ENCODE measurements around the gene BCL7B.

The BCL7B gene

DNA sequence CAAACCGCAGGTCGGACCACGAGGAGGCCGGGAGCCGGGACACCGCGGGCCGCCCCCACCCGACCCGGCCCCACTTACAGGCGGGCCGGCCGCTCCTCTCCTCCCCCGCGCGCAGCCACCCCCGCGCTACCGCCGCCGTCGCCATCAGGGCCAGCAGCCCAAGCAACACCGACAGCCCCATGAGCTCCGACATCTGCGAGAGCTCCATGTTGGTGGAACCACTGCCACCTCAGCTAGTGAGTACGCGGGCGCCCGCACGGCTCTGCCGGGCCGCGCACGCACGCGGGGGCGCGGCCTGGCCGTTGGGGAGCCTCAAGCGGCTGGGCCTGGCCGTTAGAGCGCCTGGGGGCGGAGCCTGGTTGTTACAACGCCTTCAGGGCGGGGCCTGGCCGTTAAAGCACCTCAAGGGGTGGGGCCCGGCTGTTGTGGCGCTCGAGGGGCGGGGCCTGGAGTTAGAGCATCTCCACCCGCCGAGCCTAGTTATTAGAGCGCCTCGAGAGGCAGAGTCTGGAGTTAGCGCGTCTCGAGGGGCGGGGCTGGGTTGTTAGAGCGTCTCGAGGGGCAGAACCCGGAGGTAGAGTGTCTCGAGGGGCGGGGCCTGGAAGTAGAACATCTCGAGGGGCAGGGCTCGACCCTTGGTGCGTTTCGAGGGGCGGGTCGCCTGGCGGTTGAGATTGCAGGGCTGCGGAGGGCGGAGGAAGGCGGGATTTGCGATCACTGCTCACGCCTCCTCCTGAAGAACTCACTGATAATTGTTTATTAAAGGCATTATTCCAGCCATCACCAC is 21.0 kb upstream of the BCL7B start, which contains the start of gene TBL2:
TSS of gene TBL2 (minus strand) at position 238 of the 787 bp plus-strand sequence. CDS start at position 208, 30 bp downstream.
- H3K27ac ChIP-seq: peak within 1 kb of the TSS; percentile 84
- TF ChIP-seq, protein P1, sequence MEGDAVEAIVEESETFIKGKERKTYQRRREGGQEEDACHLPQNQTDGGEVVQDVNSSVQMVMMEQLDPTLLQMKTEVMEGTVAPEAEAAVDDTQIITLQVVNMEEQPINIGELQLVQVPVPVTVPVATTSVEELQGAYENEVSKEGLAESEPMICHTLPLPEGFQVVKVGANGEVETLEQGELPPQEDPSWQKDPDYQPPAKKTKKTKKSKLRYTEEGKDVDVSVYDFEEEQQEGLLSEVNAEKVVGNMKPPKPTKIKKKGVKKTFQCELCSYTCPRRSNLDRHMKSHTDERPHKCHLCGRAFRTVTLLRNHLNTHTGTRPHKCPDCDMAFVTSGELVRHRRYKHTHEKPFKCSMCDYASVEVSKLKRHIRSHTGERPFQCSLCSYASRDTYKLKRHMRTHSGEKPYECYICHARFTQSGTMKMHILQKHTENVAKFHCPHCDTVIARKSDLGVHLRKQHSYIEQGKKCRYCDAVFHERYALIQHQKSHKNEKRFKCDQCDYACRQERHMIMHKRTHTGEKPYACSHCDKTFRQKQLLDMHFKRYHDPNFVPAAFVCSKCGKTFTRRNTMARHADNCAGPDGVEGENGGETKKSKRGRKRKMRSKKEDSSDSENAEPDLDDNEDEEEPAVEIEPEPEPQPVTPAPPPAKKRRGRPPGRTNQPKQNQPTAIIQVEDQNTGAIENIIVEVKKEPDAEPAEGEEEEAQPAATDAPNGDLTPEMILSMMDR (IDR thresholded peaks at IDR 0.05): peak; percentile 12
- no peak for TF ChIP-seq ZFX (IDR thresholded peaks at IDR 0.05; ENCODE audit: borderline replicate concordance)

DNA sequence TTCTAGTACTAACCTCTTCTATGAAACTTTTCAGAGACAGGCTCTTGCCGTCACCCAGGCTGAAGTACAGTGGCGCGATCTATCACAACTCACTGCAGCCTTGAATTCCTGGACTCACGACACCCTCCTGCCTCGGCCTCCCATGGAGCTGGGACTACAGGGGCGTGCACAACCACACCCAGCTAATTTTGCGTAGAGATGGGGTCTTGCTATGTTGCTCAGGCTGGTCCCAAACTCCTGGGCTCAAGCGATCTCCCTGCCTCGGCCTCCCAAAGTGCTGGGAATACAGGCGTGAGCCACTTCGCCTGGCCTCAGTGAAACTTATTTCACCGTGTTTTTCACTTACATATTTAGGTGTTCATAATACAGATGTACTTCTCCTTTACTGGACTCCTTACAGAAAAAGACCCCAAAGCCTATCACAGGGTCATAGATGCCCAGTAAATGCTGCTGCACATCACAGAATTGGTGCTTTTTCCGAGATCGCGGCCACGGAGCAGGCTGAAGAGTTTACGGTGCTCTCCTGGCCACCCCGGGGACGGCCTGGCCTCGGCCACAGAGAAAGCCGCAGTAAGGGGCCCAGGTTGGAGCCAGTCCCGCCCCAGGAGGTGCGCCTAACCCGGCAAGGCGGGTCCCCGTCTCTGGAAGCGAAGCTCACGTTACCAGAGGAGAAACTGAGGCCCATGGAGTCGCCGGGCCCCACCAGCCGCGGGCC is 20.3 kb upstream of the BCL7B start:
- H3K27ac ChIP-seq: peak overlapping the region; percentile 84
- TF ChIP-seq ZFX (IDR thresholded peaks at IDR 0.05; ENCODE audit: borderline replicate concordance): no peak
- TF ChIP-seq, protein P1 (IDR thresholded peaks at IDR 0.05): no peak

DNA sequence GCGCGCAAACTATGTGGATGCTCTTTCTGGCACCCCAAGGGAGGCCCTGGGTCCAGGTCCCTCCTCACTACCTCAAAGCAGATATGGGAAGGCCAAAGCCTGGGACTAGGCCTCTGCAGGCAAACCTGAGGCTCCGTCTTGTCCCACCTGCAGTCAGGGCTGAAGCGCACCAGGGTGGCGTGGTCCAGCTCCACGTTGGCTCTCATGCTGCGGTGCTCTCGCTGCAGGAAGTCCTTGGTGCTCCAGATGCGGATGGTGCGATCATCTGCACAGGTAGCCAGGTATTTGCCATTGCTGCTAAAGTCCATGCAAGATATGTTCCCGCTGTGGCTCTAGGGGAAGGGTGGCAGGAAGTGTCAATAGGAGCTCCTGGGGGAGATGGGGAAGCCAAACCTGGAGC is 16.3 kb upstream of the BCL7B start:
- H3K27ac ChIP-seq: no peak overlapping the region
- TF ChIP-seq ZFX (IDR thresholded peaks at IDR 0.05; ENCODE audit: borderline replicate concordance): no peak
- TF ChIP-seq, protein P1 (IDR thresholded peaks at IDR 0.05): no peak

DNA sequence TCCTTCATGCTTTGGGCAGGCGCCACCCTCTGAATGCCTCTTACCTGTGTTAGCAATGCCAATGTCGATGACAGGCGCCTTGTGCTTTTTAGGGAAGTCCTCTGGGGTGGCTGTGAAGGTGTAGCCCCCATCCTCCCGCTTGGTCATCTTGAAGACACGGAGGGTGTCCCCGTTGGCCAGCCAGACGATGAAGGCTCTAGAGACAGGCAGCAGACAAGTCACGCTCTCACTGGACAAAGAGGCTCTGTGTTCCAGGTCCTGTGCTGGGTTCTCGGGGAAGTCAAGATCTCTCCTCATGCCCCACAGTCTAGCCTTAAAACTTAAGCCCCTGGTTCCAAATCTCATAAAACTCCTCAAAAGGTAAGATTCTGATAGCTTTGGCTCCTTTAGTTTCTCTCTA is 15.8 kb upstream of the BCL7B start:
- no peak overlapping the region for H3K27ac ChIP-seq
- TF ChIP-seq, protein P1 (IDR thresholded peaks at IDR 0.05): no peak
- TF ChIP-seq ZFX (IDR thresholded peaks at IDR 0.05; ENCODE audit: borderline replicate concordance): no peak

DNA sequence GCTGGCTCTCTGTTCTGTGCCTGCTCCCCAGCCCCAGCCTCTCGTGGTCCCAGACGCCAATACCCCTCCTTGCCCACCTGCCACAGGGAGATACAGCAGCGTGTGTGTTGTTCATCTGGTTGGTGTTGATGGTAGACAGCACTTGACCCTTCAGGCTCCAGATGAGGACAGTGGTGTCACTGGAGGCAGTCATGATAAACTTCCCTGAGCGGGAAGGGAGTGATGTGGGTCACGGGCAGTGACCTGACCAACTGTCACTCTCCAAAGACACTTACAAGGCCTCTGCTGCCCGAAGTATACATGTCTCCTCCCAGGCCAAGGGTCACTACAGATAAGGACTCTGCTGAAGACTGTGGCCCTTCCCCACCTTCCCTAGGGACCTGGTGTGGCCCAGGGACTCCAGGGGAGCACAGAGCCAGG is 15.3 kb upstream of the BCL7B start:
- TF ChIP-seq ZFX (IDR thresholded peaks at IDR 0.05; ENCODE audit: borderline replicate concordance): no peak
- TF ChIP-seq, protein P1 (IDR thresholded peaks at IDR 0.05): no peak
- no peak overlapping the region for H3K27ac ChIP-seq

DNA sequence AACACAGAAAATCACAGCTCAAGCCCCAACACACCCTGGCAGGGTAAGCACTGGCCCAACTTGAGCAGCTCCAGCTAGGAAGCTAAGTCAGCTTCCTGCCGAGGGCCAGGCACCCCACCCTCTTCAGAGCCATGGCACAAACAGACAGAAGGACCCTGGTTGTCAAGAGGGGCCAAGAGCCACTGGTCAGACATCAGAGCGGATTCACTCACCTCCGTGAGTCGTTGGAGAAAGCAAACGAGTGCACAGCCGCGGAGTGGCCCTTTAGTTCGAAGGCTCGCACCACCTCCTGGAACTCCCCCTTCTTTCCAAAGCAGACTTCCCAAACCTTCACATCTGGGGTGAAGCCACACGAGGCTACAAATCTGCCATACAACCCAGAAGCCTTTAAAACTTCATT is 13.5 kb upstream of the BCL7B start:
- TF ChIP-seq, protein P1 (IDR thresholded peaks at IDR 0.05): no peak
- no peak for TF ChIP-seq ZFX (IDR thresholded peaks at IDR 0.05; ENCODE audit: borderline replicate concordance)
- no peak overlapping the region for H3K27ac ChIP-seq

DNA sequence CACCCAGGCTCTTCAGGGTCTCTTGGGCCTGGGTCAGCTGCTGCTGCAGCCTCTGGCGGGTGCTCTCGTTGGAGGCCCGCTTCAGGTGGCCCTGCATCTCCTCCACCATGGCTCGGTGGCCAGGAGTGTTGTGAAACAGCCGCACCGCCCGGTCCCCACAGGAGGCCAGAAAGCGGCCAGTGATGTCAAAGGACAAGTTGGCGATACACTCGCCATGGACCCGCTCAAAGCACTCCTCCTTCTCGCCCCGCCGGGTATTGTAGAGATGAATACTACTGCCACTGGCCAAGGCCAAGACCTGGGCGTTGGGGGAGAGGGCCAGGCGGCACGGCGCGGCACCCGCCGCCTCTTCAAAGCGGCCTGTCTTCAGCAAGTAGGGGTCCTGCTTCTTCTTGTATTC is 13.0 kb upstream of the BCL7B start:
- H3K27ac ChIP-seq: no peak overlapping the region
- no peak for TF ChIP-seq ZFX (IDR thresholded peaks at IDR 0.05; ENCODE audit: borderline replicate concordance)
- TF ChIP-seq, protein P1 (IDR thresholded peaks at IDR 0.05): no peak
